Activated CD8-positive, alpha-beta memory T cell treated with anti-CD3 and anti-CD28 coated beads, Interleukin-2, amount 10 ng/mL, durations not matched to agents 7 days and 5 days (primary cell): ENCODE data around the gene LSP1. TPM values are rescaled to one million over a fixed set of nuclear protein-coding genes. Genes with fewer than 3 reads are reported as not detected.

Source experiments
- ATAC-seq: fragments of 150-1000 bp; cut with Tn5 transposase; one replicate; pipeline ENCODE4 v1.10.0; 2021; ENCODE audit warnings: moderate library complexity
- CTCF ChIA-PET: fragments of 350-600 bp; sonication (Branson Sonifier 250); formaldehyde crosslinking; loops from one replicate; lab custom pipeline; 2021; ENCODE audit warnings: antibody characterized with exemption; lab: Charles Lee
- DNase-seq: peaks from one replicate; pipeline ENCODE4 v3.0.0-alpha.2; 2020
- H3K27ac Mint-ChIP-seq: one replicate; pipeline ENCODE4 v1.8.0; 2021; ENCODE audit warnings: mild to moderate bottlenecking, mixed read lengths
- H3K27me3 Mint-ChIP-seq: one replicate; pipeline ENCODE4 v1.8.0; 2021; ENCODE audit warnings: mixed read lengths
- H3K36me3 Mint-ChIP-seq: one replicate; pipeline ENCODE4 v1.8.0; 2021; ENCODE audit warnings: mild to moderate bottlenecking, mixed read lengths
- H3K4me1 Mint-ChIP-seq: one replicate; pipeline ENCODE4 v1.8.0; 2021; ENCODE audit warnings: mixed read lengths
- H3K4me3 Mint-ChIP-seq: one replicate; pipeline ENCODE4 v1.8.0; 2021; ENCODE audit warnings: mild to moderate bottlenecking, moderate library complexity, mixed read lengths
- H3K9me3 Mint-ChIP-seq: one replicate; pipeline ENCODE4 v1.8.0; 2022; ENCODE audit warnings: low read depth, mixed read lengths
- total RNA-seq, 2 experiments: library from RNA; stranded (reverse); gene quantifications; one replicate each; pipeline ENCODE4 v1.2.3, GENCODE V29; 2021

LSP1 gene
- total RNA-seq, 2 experiments from 2014 or later: 574 to 702 TPM

DNA sequence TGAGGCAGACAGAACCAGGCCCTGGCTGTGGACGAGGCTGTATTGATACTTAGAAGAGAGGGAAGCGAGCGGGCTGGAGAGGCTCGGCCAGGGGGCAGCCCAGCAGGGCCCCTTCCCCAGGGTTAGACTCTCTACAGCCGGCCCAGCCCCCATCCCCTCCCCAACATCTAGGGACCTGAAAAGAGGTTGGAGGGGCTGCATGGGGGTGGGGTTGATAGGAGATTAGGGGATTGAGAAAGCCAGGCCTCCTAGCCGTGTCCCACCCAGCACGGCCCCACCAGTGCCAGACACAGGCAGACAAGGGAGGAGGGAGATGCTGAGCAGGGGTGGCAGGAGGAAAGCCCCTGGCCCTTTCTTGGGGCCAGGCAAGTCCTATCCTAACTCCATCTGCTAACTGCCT is 5.7 kb downstream of the LSP1 start:
- Mint-ChIP-seq H3K4me1 (peaks cover 18% of the 10 kb centered on the region), H3K9me3 (no peaks in the 10 kb centered on the region), H3K27ac (no peak overlapping the region), H3K36me3 (peaks cover 14% of the 10 kb centered on the region), H3K27me3 (no peaks in the 10 kb centered on the region), H3K4me3 (no peak overlapping the region)
- ATAC-seq (no peak), DNase-seq (no peak)
- CTCF ChIA-PET: interaction anchor here (1.1 to 2.3 kb wide), 2 partner anchors 24 to 142 kb away, joined by 3 to 7 read pairs; no protein-coding TSS in a partner anchor

DNA sequence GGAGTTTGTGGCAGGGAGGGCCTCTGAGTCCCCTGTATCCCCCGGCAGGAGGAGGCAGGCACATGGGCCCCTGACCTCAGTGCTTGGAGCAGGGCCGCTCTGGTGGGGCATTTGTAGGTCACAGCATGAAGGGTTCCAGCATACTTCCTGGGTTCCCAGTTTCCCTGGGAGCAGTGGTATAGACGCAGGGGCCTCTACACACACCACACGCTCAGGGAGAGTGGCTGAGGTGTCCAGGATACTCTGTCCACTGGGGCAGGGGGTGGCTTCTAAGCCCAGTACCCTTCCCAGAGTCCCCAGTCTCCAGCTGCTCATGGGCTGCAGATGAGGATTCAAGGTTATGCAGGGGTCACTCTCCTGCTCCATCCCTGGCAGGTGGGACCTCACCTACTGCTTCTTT is 6.1 kb downstream of the LSP1 start:
- Mint-ChIP-seq H3K4me1 (peaks cover 18% of the 10 kb centered on the region), H3K27ac (no peak overlapping the region), H3K9me3 (no peaks in the 10 kb centered on the region), H3K4me3 (no peak overlapping the region), H3K27me3 (no peaks in the 10 kb centered on the region), H3K36me3 (peaks cover 10% of the 10 kb centered on the region)
- ATAC-seq (no peak), DNase-seq (no peak)
- CTCF ChIA-PET: interaction anchor here (2.3 kb wide), 1 partner anchor 23 kb away, joined by 7 read pairs; no protein-coding TSS in a partner anchor

DNA sequence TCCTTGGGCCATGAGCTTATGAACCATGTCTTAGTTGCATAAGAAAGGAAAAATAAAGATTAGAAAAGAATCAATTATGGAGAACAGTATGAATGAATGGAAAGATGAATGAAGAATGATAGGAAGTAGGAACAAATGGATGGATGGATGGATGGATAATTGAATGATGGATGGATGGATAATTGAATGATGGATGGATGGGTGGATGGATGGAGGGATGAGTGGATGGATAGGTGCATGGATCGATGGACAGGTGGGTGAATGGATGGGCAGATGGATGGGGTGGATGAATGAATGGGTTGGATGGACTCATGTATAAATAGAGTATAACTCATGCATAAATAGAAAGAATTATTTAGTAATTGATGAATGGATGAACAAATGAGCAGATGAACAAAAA is 7.2 kb downstream of the LSP1 start:
- peaks cover 6% of the 10 kb centered on the region for H3K36me3 Mint-ChIP-seq
- no peaks in the 10 kb centered on the region for H3K9me3 Mint-ChIP-seq
- no peak overlapping the region for H3K27ac Mint-ChIP-seq
- DNase-seq (no peak), ATAC-seq (no peak)
- H3K4me3 Mint-ChIP-seq: no peak overlapping the region
- CTCF ChIA-PET: interaction anchor here (1.0 to 2.3 kb wide), 2 partner anchors 22 to 166 kb away, joined by 3 to 7 read pairs; no protein-coding TSS in a partner anchor
- H3K4me1 Mint-ChIP-seq: peaks cover 15% of the 10 kb centered on the region
- no peaks in the 10 kb centered on the region for H3K27me3 Mint-ChIP-seq

DNA sequence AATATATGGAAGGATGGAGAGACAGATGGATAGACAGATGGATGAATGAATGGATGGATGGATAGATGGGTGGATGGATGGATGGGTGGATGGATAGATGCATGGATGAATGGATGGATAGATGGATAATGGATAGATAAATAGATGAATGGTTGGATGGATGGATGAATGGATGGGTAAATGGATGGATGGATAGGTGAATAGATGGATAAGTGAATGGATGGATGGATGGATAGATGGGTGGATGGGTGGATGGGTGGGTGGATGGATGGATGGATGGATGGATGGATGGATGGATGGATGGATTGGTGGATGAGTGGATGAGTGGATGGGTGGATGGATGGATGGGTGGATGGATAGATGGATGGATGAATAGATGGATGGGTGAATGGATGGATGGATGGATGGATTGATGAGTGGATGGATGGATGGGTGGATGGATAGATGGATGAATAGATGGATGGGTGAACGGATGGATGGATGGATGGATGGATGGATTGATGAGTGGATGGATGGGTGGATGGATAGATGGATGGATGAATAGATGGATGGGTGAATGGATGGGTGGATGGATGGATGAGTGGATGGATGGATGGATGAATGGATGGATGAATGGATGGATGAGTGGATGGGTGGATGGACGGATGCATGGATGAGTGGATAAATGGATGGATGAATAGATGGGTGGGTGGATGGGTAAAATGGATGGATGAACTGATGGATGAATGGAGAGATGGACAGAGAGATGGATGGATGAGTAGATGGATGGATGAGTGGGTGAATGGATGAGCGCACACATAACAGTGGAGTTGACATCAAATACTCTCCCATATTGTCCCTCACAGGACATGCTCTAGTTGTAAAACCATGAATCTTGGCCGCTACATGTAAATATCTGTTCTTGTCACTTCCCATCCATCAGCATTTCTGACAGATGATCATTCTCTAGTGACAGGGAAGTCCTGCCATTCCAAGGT is 8.8 kb downstream of the LSP1 start:
- ATAC-seq (no peak), DNase-seq (no peak)
- Mint-ChIP-seq H3K27ac (no peak overlapping the region), H3K4me3 (no peak overlapping the region), H3K36me3 (peaks cover 9% of the 10 kb centered on the region), H3K9me3 (no peaks in the 10 kb centered on the region), H3K27me3 (no peaks in the 10 kb centered on the region), H3K4me1 (peaks cover 4% of the 10 kb centered on the region)
- CTCF ChIA-PET: interaction anchor here (1.0 to 1.2 kb wide), 2 partner anchors 21 to 168 kb away, joined by 3 to 7 read pairs; no protein-coding TSS in a partner anchor

DNA sequence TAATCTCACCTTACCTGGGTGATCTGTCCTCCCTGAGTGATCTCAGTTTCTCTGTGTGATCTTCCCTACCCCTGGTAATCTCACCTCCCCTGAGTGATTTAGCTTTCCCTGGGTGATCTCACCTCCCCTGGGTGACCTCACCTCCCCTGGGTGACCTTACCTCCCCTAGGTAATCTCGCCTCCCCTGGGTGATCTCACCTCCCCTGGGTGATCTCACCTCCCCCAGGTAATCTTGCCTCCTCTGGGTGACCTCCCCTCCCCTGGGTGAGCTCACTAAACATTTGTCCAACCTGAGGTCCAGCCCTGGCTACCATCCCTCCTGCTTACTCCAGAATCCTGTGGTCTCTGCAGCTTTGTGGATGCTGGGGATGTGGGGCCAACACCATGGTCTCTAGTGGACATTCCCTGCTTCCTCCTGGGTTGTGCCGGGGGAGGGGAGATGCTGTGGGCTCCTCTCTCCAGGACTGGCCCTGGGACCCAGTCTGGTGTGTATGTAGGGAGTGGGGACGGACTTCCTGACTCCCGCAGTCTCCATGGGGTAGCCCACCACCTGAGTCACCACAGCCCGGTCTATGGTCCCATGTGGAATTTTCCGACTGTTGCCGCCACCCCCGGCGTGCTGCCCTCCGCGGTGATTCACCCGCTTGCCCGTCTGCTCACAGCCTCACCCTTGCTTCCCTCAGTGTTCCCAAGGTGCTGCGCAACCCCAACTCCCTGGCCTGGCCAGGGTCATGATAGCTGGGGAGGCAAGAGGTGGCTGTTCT is 9.9 kb downstream of the LSP1 start:
- peaks cover 5% of the 10 kb centered on the region for H3K4me1 Mint-ChIP-seq
- H3K27ac Mint-ChIP-seq: no peak overlapping the region
- H3K9me3 Mint-ChIP-seq: no peaks in the 10 kb centered on the region
- ATAC-seq (no peak), DNase-seq (no peak)
- H3K27me3 Mint-ChIP-seq: no peaks in the 10 kb centered on the region
- CTCF ChIA-PET: interaction anchor here (1.0 to 1.2 kb wide), 2 partner anchors 20 to 169 kb away, joined by 3 to 7 read pairs; no protein-coding TSS in a partner anchor
- H3K4me3 Mint-ChIP-seq: no peak overlapping the region
- H3K36me3 Mint-ChIP-seq: peaks cover 9% of the 10 kb centered on the region

DNA sequence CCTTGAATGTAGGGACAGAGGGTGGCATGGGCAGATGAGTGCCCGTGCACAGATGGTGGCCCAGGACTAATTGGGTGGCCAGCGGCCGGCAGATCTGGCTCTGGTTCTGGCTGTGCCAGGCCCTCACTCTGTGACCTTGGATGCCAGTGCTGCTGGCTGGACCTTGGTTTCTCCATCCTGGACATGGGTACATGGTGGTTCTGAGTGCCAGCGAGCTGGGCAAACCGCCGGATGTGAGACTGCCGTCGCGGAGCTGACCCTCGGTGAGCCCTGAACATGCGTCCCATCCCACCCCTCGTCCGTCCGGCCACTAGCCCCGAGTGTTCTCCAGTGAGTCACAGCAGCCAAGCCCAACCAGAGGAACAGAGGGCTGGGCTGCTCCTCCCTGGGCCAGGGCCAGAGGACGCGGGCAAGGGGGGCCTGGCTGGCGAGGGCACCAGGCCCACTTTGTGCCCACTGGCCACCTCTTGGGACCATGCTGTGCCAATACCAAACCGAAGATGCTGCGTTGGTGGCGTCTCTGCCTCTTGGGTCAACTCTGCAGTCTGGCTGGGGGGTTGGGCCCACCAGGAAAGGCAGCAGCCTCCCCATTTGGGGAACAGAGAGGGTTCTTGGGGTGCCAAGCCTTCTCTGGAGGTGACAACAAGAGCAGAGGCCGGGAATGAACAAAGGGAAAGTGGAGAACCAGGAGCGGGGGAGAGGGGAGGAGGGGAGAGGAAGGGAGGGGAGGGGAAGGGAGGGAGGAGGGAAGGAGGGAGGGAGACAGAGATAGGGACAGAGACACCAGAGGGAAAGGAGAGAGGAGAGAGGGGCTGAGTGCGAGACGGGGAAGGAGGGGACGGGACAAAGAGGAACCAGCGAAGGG is 10.7 kb downstream of the LSP1 start:
- DNase-seq: no peak

DNA sequence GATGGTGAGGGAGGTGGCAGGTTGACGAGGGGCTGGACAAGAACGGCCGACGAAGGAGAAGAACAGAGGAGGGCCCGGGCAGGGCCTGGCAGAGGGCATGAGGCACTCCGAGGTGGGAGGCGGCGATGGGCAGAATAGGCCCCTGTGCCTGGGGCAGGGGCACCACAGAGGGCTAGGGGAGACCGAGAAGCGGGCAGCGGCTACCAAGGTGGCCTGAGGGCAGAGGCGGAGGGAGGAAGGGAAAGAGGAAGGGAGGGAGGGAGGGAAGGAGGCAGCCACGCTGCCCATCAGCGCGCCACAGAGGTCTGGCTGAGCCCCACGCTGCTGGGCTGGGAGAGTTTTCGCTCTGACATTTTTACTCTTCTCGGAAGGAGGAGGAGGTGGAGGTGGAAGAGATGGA is 11.3 kb downstream of the LSP1 start:
- Mint-ChIP-seq H3K27ac (no peak overlapping the region), H3K4me3 (no peak overlapping the region), H3K4me1 (peaks cover 16% of the 10 kb centered on the region), H3K36me3 (peaks cover 11% of the 10 kb centered on the region), H3K9me3 (no peaks in the 10 kb centered on the region), H3K27me3 (no peaks in the 10 kb centered on the region)
- no peak for ATAC-seq
- CTCF ChIA-PET: no interaction called here
- DNase-seq: no peak

More for the DNA sequence above, 10.7 kb downstream of the LSP1 start:
- Mint-ChIP-seq H3K27ac (no peak overlapping the region), H3K9me3 (no peaks in the 10 kb centered on the region), H3K4me3 (no peak overlapping the region), H3K36me3 (peaks cover 8% of the 10 kb centered on the region), H3K27me3 (no peaks in the 10 kb centered on the region), H3K4me1 (peaks cover 11% of the 10 kb centered on the region)
- no peak for ATAC-seq
- CTCF ChIA-PET: interaction anchor here (1.2 kb wide), 1 partner anchor 170 kb away, joined by 7 read pairs; no protein-coding TSS in a partner anchor

DNA sequence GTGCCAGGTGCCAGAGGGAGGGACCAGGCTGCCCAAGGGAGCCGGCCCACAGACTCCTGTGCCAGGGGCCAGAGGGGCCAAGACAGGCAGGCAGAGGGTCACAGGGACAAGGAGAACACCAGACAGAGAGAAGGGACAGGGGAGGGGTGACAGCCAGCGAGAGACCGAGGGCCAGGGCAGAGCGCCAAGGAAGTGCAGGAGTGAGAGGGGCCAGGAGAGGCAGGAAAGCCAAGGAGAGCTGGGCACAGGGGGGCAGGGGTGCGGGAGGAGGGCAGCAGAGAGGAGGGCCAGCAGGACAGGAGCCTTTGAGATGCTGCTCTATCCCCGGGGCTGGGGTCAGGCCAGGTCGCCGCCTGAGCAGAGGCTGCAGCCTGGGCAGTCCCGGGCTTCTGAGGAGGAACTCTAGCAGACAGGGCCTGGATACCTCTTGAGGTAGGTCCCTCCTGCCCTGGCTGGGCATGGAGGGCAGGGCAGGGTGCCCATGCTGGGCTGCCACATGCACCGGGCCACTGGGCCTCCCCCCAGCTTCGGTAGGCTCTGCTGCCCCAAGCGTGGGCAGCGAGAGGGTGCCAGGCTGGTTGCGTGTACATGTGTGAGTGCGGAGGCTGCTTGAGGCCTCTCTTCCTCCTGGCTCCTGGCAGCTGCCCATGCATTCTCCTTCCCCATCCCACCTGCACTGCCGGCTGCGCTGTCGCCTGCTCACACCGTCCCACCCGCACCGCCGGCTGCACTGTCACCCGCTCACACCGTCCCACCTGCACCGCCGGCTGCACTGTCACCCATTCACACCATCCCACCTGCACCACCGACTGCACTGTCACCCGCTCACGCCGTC is 12.2 kb downstream of the LSP1 start:
- peaks cover 24% of the 10 kb centered on the region for H3K4me1 Mint-ChIP-seq
- H3K36me3 Mint-ChIP-seq: peaks cover 10% of the 10 kb centered on the region
- CTCF ChIA-PET: interaction anchor here (1.9 kb wide), 1 partner anchor 17 kb away, joined by 5 read pairs; no protein-coding TSS in a partner anchor

DNA sequence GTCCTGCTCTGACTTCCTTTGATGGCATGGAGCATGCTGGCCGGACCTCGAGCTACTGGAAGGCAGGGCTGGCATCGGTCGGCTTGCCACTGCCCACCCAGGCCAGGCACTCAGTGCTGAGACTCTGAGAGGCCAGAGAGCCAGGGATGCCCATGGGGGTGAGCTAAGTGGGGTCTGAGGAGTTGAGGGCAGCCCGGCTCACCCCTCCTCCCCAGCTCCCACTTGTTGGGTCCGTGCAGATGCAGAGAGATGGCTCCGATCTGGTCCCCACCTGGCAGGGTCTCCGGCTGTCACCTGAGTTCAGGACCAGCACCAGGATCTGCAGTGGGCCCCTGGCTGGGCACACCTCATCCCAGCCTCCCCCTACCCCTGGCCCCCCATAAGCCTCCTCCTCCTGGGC is 13.3 kb downstream of the LSP1 start:
- Mint-ChIP-seq H3K9me3 (no peaks in the 10 kb centered on the region), H3K4me3 (no peak overlapping the region), H3K27ac (no peak overlapping the region), H3K4me1 (peaks cover 36% of the 10 kb centered on the region), H3K36me3 (peaks cover 13% of the 10 kb centered on the region), H3K27me3 (no peaks in the 10 kb centered on the region)
- CTCF ChIA-PET: interaction anchor here (1.9 kb wide), 1 partner anchor 16 kb away, joined by 5 read pairs; no protein-coding TSS in a partner anchor
- ATAC-seq (no peak), DNase-seq (no peak)

More for the DNA sequence above, 12.2 kb downstream of the LSP1 start:
- no peak overlapping the region for H3K27ac Mint-ChIP-seq
- no peak overlapping the region for H3K4me3 Mint-ChIP-seq
- DNase-seq (no peak), ATAC-seq (no peak)
- H3K9me3 Mint-ChIP-seq: no peaks in the 10 kb centered on the region
- H3K27me3 Mint-ChIP-seq: no peaks in the 10 kb centered on the region

DNA sequence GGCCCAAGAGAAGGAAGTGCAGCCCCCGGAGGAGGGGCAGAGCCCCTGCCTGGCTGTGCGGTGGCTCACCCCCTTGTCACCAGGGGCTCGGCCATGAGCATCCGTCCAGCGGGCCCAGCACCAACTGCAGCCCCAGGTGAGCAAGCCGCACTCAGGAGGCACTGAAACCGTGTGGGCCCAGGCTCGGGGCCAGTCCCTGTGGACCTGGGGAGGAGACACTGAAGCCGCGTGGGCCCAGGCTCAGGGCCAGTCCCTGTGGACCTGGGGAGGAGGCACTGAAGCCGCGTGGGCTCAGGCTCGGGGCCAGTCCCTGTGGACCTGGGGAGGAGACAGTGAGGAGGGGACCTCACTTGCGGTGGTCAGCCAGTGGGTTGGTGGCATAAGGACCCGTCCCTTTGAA is 13.9 kb downstream of the LSP1 start:
- Mint-ChIP-seq H3K4me3 (no peak overlapping the region), H3K36me3 (peaks cover 13% of the 10 kb centered on the region), H3K9me3 (no peaks in the 10 kb centered on the region), H3K4me1 (peaks cover 38% of the 10 kb centered on the region), H3K27ac (no peak overlapping the region), H3K27me3 (no peaks in the 10 kb centered on the region)
- CTCF ChIA-PET: interaction anchor here (1.9 kb wide), 1 partner anchor 16 kb away, joined by 5 read pairs; no protein-coding TSS in a partner anchor
- DNase-seq (no peak), ATAC-seq (no peak)

DNA sequence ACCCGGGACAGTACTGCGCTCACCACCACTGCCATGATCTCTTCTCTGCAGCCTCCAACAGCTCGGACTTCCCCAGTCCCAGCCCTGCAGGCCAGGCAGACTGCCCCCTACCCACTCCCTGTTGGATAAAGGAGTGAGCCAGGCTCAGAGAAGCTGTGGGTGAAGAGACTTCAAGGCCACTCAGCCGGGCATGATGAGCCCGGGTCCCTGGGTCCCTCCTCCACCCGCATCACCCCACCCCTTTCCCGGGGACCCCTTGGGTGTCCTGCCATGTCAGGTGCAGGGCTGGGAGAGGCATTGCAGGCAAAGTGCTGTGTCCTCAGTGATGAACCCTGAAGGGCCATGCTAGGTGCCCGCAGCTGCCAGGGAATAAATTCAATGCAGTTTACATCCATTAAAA is 14.5 kb downstream of the LSP1 start:
- H3K4me1 Mint-ChIP-seq: peaks cover 42% of the 10 kb centered on the region
- ATAC-seq: no peak

More for the DNA sequence above, 14.5 kb downstream of the LSP1 start:
- no peaks in the 10 kb centered on the region for H3K27me3 Mint-ChIP-seq
- H3K27ac Mint-ChIP-seq: no peak overlapping the region
- no peak for DNase-seq
- H3K36me3 Mint-ChIP-seq: peaks cover 13% of the 10 kb centered on the region
- no peak overlapping the region for H3K4me3 Mint-ChIP-seq
- no peaks in the 10 kb centered on the region for H3K9me3 Mint-ChIP-seq
- CTCF ChIA-PET: no interaction called here
